WTC11 (cell line): ENCODE results near the gene RFX6. TPM values are rescaled to one million over a fixed set of nuclear protein-coding genes. Genes with fewer than 3 reads are reported as not detected.
A peak's percentile ranks its signal among the peaks of the same experiment; 100 is the strongest.

Experiments used
- ATAC-seq: fragments of 200-7000 bp; cut with Tn5 transposase; 2 replicates; pipeline ENCODE4 v1.10.0; 2021; ENCODE audit warnings: mild to moderate bottlenecking, moderate library complexity
- CTCF ChIA-PET: fragments of 300-600 bp; sonication (Branson Sonifier 250); formaldehyde crosslinking; loops from one replicate; lab custom pipeline; 2021; ENCODE audit warnings: antibody characterized with exemption; lab: Charles Lee
- POLR2A ChIA-PET: fragments of 350-600 bp; sonication (Branson Sonifier 250); formaldehyde crosslinking; loops from one replicate; lab custom pipeline; 2021; ENCODE audit warnings: antibody characterized with exemption; lab: Charles Lee
- DNase-seq: peaks from one replicate; pipeline ENCODE4 v3.0.0; 2021; ENCODE audit warnings: low spot score
- H3K27ac Mint-ChIP-seq: 2 replicates; pipeline ENCODE4 v1.8.0; 2021; ENCODE audit warnings: mixed read lengths
- H3K27me3 Mint-ChIP-seq: 2 replicates; pipeline ENCODE4 v1.8.0; 2021; ENCODE audit warnings: low read depth, mild to moderate bottlenecking, moderate library complexity, mixed read lengths
- H3K36me3 Mint-ChIP-seq: 2 replicates; pipeline ENCODE4 v1.8.0; 2021; ENCODE audit warnings: mixed read lengths
- H3K4me1 Mint-ChIP-seq: 2 replicates; pipeline ENCODE4 v1.8.0; 2022; ENCODE audit warnings: mixed read lengths
- H3K4me3 Mint-ChIP-seq: 2 replicates; pipeline ENCODE4 v1.8.0; 2021; ENCODE audit warnings: mild to moderate bottlenecking, moderate library complexity, mixed read lengths
- H3K9me3 Mint-ChIP-seq: 2 replicates; pipeline ENCODE4 v1.8.0; 2021; ENCODE audit warnings: mixed read lengths
- CBFB ChIP-seq: sonication (generic); formaldehyde crosslinking; IDR thresholded peaks from 2 replicates; pipeline ENCODE4 v1.8.1; 2022; ENCODE audit warnings: mild to moderate bottlenecking, low read depth, missing genetic modification reagents
- ESRRA ChIP-seq: sonication (generic); formaldehyde crosslinking; IDR thresholded peaks from 2 replicates; pipeline ENCODE4 v1.8.1; 2022; ENCODE audit warnings: mild to moderate bottlenecking, missing genetic modification reagents, borderline replicate concordance
- FOXP1 ChIP-seq: sonication (generic); formaldehyde crosslinking; IDR thresholded peaks from 2 replicates; pipeline ENCODE4 v1.8.0; 2022; ENCODE audit warnings: missing genetic modification reagents, mild to moderate bottlenecking, moderate library complexity, borderline replicate concordance
- GTF2I ChIP-seq: fragments of 250-450 bp; sonication (Bioruptor Pico); conservative IDR thresholded peaks from 2 replicates; pipeline ENCODE4 v1.4.0; 2021; ENCODE audit warnings: mild to moderate bottlenecking
- MYBL2 ChIP-seq: sonication (generic); formaldehyde crosslinking; IDR thresholded peaks from 2 replicates; pipeline ENCODE4 v1.8.1; 2023; ENCODE audit warnings: mild to moderate bottlenecking, moderate library complexity, missing genetic modification reagents
- NR2C2 ChIP-seq: sonication (generic); formaldehyde crosslinking; IDR thresholded peaks from 2 replicates; pipeline ENCODE4 v1.8.0; 2022; ENCODE audit warnings: mild to moderate bottlenecking, missing genetic modification reagents
- RORB ChIP-seq: fragments of 250-450 bp; sonication (Bioruptor Pico); IDR thresholded peaks from 2 replicates; pipeline ENCODE4 v1.9.0; 2021; ENCODE audit warnings: mild to moderate bottlenecking
- SMAD3 ChIP-seq: sonication (generic); formaldehyde crosslinking; IDR thresholded peaks from 2 replicates; pipeline ENCODE4 v1.8.0; 2022; ENCODE audit warnings: missing genetic modification reagents, mild to moderate bottlenecking, borderline replicate concordance
- SMAD4 ChIP-seq: sonication (generic); formaldehyde crosslinking; IDR thresholded peaks from 2 replicates; pipeline ENCODE4 v1.8.0; 2022; ENCODE audit warnings: mild to moderate bottlenecking, missing genetic modification reagents
- SP1 ChIP-seq: sonication (generic); formaldehyde crosslinking; conservative IDR thresholded peaks from 2 replicates; pipeline ENCODE4 v1.8.1; 2022; ENCODE audit warnings: missing genetic modification reagents
- TEAD4 ChIP-seq: sonication (generic); formaldehyde crosslinking; IDR thresholded peaks from 2 replicates; pipeline ENCODE4 v1.8.0; 2022; ENCODE audit warnings: mild to moderate bottlenecking, missing genetic modification reagents
- TP53 ChIP-seq: sonication (generic); formaldehyde crosslinking; IDR thresholded peaks from 2 replicates; pipeline ENCODE4 v1.8.1; 2023; ENCODE audit warnings: mild to moderate bottlenecking, missing genetic modification reagents
- ZNF121 ChIP-seq: sonication (generic); formaldehyde crosslinking; IDR thresholded peaks from 2 replicates; pipeline ENCODE4 v1.8.0; 2023; ENCODE audit warnings: missing genetic modification reagents
- ZNF138 ChIP-seq: sonication (generic); formaldehyde crosslinking; conservative IDR thresholded peaks from 2 replicates; pipeline ENCODE4 v1.8.1; 2022; ENCODE audit warnings: mild to moderate bottlenecking, moderate library complexity, missing genetic modification reagents
- ZNF219 ChIP-seq: sonication (generic); formaldehyde crosslinking; IDR thresholded peaks from 2 replicates; pipeline ENCODE4 v1.8.0; 2023; ENCODE audit warnings: missing genetic modification reagents, mild to moderate bottlenecking, borderline replicate concordance
- ZNF423 ChIP-seq: fragments of 250-450 bp; sonication (Bioruptor Pico); IDR thresholded peaks from 2 replicates; pipeline ENCODE4 v2.1.2; 2022; ENCODE audit warnings: mild to moderate bottlenecking, moderate library complexity
- total RNA-seq: library from RNA; stranded (reverse); gene quantifications from 3 replicates; pipeline ENCODE4 v1.2.3, GENCODE V29; 2021
- TF ChIP-seq, protein P1 (sequence below): sonication (generic); formaldehyde crosslinking; IDR thresholded peaks from 2 replicates; pipeline ENCODE4 v1.8.1; 2022; ENCODE audit warnings: low read depth, mild to moderate bottlenecking, moderate library complexity, missing genetic modification reagents, borderline replicate concordance
- TF ChIP-seq, protein P2 (sequence below): sonication (generic); formaldehyde crosslinking; IDR thresholded peaks from 2 replicates; pipeline ENCODE4 v1.8.1; 2023; ENCODE audit warnings: mild to moderate bottlenecking, missing genetic modification reagents, borderline replicate concordance
- TF ChIP-seq, protein P3 (sequence below): sonication (generic); formaldehyde crosslinking; IDR thresholded peaks from 2 replicates; pipeline ENCODE4 v1.8.1; 2022; ENCODE audit warnings: mild to moderate bottlenecking, moderate library complexity, missing genetic modification reagents
- TF ChIP-seq, protein P4 (sequence below): fragments of 250-450 bp; sonication (Bioruptor Pico); IDR thresholded peaks from 2 replicates; pipeline ENCODE4 v1.9.0; 2021; ENCODE audit warnings: mild to moderate bottlenecking
- TF ChIP-seq, protein P5 (sequence below): fragments of 250-450 bp; sonication (Bioruptor Pico); IDR thresholded peaks from 2 replicates; pipeline ENCODE4 v1.8.0; 2021; ENCODE audit warnings: mild to moderate bottlenecking
- TF ChIP-seq, protein P6 (sequence below): sonication (generic); formaldehyde crosslinking; IDR thresholded peaks from 2 replicates; pipeline ENCODE4 v1.8.0; 2022; ENCODE audit warnings: mild to moderate bottlenecking, missing genetic modification reagents
- TF ChIP-seq, protein P7 (sequence below): sonication (generic); formaldehyde crosslinking; IDR thresholded peaks from 2 replicates; pipeline ENCODE4 v1.8.0; 2022; ENCODE audit warnings: mild to moderate bottlenecking, missing genetic modification reagents
- TF ChIP-seq, protein P8 (sequence below): sonication (generic); formaldehyde crosslinking; IDR thresholded peaks from 2 replicates; pipeline ENCODE4 v1.8.1; 2022; ENCODE audit warnings: mild to moderate bottlenecking, missing genetic modification reagents, moderate library complexity, borderline replicate concordance

Gene RFX6
- total RNA-seq, 1 experiment from 2014 or later, result not detected

DNA sequence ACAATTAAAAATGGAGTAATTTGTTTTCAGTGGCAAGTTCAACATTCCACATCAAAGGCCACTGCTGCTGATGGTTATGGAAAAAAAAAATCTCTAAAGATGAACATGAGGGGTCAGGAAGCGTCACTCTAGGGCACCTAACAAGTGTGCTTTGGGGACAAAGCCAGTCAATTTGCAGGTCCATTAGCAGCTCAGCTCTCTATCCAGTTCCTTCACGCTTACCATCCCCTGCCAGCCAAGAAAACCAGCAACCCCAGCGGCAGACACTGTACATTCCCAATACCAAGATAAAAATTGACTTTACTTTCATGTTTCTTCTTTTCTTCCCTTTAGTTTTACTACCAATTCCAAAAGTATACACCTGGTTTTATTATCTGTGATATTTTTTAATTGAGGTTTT, 10.1 kb downstream of the RFX6 start:
- DNase-seq (no peak), ATAC-seq (peak; percentile 52; the same call in 1 of the 2 replicates)
- CTCF ChIA-PET, result no interaction called here
- H3K9me3 Mint-ChIP-seq, result no peaks in the 10 kb centered on the region
- 0 out of 2 replicates have a peak, but pooled peaks cover 5% of the 10 kb centered on the region for H3K4me1 Mint-ChIP-seq
- no peak overlapping the region for H3K4me3 Mint-ChIP-seq
- POLR2A ChIA-PET, result interaction anchor here (0.6 kb wide), 1 partner anchor 10 kb away, joined by 3 read pairs; the partner anchor contains the start of gene RFX6
- TF ChIP-seq FOXP1 (no peak), SMAD4 (no peak), ESRRA (CRISPR knock-in tag) (no peak), TEAD4 (CRISPR knock-in tag) (no peak), ZNF121 (CRISPR knock-in tag) (no peak), TP53 (CRISPR knock-in tag) (no peak), ZNF423 (CRISPR knock-in tag) (no peak), NR2C2 (no peak), ZNF219 (CRISPR knock-in tag) (no peak), ZNF138 (CRISPR knock-in tag) (no peak), CBFB (no peak), RORB (CRISPR knock-in tag) (no peak)
- TF ChIP-seq, protein P1, sequence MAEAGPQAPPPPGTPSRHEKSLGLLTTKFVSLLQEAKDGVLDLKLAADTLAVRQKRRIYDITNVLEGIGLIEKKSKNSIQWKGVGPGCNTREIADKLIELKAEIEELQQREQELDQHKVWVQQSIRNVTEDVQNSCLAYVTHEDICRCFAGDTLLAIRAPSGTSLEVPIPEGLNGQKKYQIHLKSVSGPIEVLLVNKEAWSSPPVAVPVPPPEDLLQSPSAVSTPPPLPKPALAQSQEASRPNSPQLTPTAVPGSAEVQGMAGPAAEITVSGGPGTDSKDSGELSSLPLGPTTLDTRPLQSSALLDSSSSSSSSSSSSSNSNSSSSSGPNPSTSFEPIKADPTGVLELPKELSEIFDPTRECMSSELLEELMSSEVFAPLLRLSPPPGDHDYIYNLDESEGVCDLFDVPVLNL, result no peak
- TF ChIP-seq, protein P2, sequence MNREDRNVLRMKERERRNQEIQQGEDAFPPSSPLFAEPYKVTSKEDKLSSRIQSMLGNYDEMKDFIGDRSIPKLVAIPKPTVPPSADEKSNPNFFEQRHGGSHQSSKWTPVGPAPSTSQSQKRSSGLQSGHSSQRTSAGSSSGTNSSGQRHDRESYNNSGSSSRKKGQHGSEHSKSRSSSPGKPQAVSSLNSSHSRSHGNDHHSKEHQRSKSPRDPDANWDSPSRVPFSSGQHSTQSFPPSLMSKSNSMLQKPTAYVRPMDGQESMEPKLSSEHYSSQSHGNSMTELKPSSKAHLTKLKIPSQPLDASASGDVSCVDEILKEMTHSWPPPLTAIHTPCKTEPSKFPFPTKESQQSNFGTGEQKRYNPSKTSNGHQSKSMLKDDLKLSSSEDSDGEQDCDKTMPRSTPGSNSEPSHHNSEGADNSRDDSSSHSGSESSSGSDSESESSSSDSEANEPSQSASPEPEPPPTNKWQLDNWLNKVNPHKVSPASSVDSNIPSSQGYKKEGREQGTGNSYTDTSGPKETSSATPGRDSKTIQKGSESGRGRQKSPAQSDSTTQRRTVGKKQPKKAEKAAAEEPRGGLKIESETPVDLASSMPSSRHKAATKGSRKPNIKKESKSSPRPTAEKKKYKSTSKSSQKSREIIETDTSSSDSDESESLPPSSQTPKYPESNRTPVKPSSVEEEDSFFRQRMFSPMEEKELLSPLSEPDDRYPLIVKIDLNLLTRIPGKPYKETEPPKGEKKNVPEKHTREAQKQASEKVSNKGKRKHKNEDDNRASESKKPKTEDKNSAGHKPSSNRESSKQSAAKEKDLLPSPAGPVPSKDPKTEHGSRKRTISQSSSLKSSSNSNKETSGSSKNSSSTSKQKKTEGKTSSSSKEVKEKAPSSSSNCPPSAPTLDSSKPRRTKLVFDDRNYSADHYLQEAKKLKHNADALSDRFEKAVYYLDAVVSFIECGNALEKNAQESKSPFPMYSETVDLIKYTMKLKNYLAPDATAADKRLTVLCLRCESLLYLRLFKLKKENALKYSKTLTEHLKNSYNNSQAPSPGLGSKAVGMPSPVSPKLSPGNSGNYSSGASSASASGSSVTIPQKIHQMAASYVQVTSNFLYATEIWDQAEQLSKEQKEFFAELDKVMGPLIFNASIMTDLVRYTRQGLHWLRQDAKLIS (CRISPR knock-in tag), result no peak
- TF ChIP-seq, protein P3, sequence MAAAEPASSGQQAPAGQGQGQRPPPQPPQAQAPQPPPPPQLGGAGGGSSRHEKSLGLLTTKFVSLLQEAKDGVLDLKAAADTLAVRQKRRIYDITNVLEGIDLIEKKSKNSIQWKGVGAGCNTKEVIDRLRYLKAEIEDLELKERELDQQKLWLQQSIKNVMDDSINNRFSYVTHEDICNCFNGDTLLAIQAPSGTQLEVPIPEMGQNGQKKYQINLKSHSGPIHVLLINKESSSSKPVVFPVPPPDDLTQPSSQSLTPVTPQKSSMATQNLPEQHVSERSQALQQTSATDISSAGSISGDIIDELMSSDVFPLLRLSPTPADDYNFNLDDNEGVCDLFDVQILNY (CRISPR knock-in tag), result no peak
- TF ChIP-seq, protein P4, sequence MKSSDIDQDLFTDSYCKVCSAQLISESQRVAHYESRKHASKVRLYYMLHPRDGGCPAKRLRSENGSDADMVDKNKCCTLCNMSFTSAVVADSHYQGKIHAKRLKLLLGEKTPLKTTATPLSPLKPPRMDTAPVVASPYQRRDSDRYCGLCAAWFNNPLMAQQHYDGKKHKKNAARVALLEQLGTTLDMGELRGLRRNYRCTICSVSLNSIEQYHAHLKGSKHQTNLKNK, result no peak
- H3K27me3 Mint-ChIP-seq, result peaks cover 9% of the 10 kb centered on the region
- H3K36me3 Mint-ChIP-seq, result no peaks in the 10 kb centered on the region
- H3K27ac Mint-ChIP-seq, result no peak overlapping the region

DNA sequence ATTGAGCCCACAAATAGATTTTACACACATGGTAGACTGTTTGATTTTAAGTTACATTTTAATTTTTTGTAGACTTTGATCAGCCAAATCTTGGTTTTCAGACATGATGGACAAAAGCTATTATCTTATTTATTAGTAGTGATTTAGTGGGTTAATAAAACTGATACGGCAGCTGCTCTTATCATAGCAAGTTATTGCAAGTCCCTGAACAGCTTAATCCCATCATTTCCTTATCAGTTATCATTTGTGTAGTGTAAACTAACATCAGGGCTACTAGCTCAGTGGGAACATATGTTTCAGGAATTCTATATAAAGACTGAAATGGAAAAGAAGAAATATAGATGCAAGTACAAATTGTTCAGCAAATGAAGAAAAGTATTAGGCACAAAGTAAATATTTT, 10.9 kb downstream of the RFX6 start:
- ATAC-seq (no peak), DNase-seq (no peak)
- peaks cover 7% of the 10 kb centered on the region for H3K27me3 Mint-ChIP-seq
- no peaks in the 10 kb centered on the region for H3K9me3 Mint-ChIP-seq
- POLR2A ChIA-PET, result no interaction called here
- H3K27ac Mint-ChIP-seq, result no peak overlapping the region
- no peak overlapping the region for H3K4me3 Mint-ChIP-seq
- CTCF ChIA-PET, result no interaction called here
- no peaks in the 10 kb centered on the region for H3K36me3 Mint-ChIP-seq
- 0 out of 2 replicates have a peak, but pooled peaks cover 5% of the 10 kb centered on the region for H3K4me1 Mint-ChIP-seq
- TF ChIP-seq, protein P5, sequence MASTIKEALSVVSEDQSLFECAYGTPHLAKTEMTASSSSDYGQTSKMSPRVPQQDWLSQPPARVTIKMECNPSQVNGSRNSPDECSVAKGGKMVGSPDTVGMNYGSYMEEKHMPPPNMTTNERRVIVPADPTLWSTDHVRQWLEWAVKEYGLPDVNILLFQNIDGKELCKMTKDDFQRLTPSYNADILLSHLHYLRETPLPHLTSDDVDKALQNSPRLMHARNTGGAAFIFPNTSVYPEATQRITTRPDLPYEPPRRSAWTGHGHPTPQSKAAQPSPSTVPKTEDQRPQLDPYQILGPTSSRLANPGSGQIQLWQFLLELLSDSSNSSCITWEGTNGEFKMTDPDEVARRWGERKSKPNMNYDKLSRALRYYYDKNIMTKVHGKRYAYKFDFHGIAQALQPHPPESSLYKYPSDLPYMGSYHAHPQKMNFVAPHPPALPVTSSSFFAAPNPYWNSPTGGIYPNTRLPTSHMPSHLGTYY (CRISPR knock-in tag), result no peak
- TF ChIP-seq, protein P6, sequence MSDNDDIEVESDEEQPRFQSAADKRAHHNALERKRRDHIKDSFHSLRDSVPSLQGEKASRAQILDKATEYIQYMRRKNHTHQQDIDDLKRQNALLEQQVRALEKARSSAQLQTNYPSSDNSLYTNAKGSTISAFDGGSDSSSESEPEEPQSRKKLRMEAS (CRISPR knock-in tag), result no peak
- TF ChIP-seq GTF2I (CRISPR knock-in tag) (no peak), MYBL2 (CRISPR knock-in tag) (no peak), TEAD4 (CRISPR knock-in tag) (no peak), ZNF138 (CRISPR knock-in tag) (no peak), RORB (CRISPR knock-in tag) (no peak), SMAD3 (CRISPR knock-in tag) (no peak), SP1 (CRISPR knock-in tag) (no peak)
- TF ChIP-seq, protein P7, sequence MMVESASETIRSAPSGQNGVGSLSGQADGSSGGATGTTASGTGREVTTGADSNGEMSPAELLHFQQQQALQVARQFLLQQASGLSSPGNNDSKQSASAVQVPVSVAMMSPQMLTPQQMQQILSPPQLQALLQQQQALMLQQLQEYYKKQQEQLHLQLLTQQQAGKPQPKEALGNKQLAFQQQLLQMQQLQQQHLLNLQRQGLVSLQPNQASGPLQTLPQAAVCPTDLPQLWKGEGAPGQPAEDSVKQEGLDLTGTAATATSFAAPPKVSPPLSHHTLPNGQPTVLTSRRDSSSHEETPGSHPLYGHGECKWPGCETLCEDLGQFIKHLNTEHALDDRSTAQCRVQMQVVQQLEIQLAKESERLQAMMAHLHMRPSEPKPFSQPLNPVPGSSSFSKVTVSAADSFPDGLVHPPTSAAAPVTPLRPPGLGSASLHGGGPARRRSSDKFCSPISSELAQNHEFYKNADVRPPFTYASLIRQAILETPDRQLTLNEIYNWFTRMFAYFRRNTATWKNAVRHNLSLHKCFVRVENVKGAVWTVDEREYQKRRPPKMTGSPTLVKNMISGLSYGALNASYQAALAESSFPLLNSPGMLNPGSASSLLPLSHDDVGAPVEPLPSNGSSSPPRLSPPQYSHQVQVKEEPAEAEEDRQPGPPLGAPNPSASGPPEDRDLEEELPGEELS (CRISPR knock-in tag), result no peak
- TF ChIP-seq, protein P1, result no peak
- TF ChIP-seq, protein P8, sequence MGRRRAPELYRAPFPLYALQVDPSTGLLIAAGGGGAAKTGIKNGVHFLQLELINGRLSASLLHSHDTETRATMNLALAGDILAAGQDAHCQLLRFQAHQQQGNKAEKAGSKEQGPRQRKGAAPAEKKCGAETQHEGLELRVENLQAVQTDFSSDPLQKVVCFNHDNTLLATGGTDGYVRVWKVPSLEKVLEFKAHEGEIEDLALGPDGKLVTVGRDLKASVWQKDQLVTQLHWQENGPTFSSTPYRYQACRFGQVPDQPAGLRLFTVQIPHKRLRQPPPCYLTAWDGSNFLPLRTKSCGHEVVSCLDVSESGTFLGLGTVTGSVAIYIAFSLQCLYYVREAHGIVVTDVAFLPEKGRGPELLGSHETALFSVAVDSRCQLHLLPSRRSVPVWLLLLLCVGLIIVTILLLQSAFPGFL (CRISPR knock-in tag), result no peak
